C4-2B (cell line): Measurements from ENCODE around the gene CSTPP1.

Experiments used
- H3K27ac ChIP-seq: fragments of 450-650 bp; 2 replicates; pipeline ENCODE4 v1.5.1; 2017
- ZFX ChIP-seq: fragments of 450-650 bp; IDR thresholded peaks from 2 replicates; pipeline ENCODE4 v1.6.1; 2017
- TF ChIP-seq, protein P1 (sequence below): fragments of 450-650 bp; conservative IDR thresholded peaks from 2 replicates; pipeline ENCODE4 v1.5.1; 2017; ENCODE audit warnings: mild to moderate bottlenecking

The CSTPP1 gene

GRCh38 chr11:47131136-47131535 lies 194.6 kb downstream of the CSTPP1 start:
- no peak overlapping the region for H3K27ac ChIP-seq
- TF ChIP-seq, protein P1, sequence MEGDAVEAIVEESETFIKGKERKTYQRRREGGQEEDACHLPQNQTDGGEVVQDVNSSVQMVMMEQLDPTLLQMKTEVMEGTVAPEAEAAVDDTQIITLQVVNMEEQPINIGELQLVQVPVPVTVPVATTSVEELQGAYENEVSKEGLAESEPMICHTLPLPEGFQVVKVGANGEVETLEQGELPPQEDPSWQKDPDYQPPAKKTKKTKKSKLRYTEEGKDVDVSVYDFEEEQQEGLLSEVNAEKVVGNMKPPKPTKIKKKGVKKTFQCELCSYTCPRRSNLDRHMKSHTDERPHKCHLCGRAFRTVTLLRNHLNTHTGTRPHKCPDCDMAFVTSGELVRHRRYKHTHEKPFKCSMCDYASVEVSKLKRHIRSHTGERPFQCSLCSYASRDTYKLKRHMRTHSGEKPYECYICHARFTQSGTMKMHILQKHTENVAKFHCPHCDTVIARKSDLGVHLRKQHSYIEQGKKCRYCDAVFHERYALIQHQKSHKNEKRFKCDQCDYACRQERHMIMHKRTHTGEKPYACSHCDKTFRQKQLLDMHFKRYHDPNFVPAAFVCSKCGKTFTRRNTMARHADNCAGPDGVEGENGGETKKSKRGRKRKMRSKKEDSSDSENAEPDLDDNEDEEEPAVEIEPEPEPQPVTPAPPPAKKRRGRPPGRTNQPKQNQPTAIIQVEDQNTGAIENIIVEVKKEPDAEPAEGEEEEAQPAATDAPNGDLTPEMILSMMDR: no peak
- TF ChIP-seq ZFX: no peak

- no peak overlapping the region for H3K27ac ChIP-seq
- TF ChIP-seq, protein P1: no peak
These were observed 195.9 kb downstream of the CSTPP1 start for GRCh38 chr11:47132490-47132889.

DNA sequence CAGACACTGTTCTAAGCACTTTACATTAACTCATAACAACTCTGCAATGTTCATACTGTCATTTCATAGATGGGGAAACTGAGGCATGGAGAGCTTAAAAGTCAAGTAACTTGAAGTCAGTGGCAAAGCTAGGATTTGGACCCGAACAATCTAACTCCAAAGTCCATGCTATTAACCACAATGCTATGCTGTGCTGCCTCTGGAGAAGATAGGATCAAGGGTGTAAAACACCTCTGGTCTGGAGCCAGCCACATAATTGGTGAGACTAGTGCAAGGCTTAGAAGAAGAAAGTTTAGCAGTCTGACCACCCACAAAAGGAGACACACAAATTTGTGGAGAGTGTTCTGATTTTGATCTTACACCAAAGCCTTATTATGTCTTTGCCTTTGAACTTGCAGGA lies 196.4 kb downstream of the CSTPP1 start:
- TF ChIP-seq, protein P1: no peak
- TF ChIP-seq ZFX: no peak
- H3K27ac ChIP-seq: no peak overlapping the region

GRCh38 chr11:47136327-47136726 lies 199.8 kb downstream of the CSTPP1 start:
- TF ChIP-seq, protein P1: no peak
- no peak for TF ChIP-seq ZFX
- no peak overlapping the region for H3K27ac ChIP-seq

GRCh38 chr11:47136921-47137320 lies 200.4 kb downstream of the CSTPP1 start:
- no peak for TF ChIP-seq ZFX
- TF ChIP-seq, protein P1: no peak
- H3K27ac ChIP-seq: no peak overlapping the region

GRCh38 chr11:47137476-47137875 lies 200.9 kb downstream of the CSTPP1 start:
- no peak for TF ChIP-seq ZFX
- TF ChIP-seq, protein P1: no peak
- H3K27ac ChIP-seq: no peak overlapping the region

DNA sequence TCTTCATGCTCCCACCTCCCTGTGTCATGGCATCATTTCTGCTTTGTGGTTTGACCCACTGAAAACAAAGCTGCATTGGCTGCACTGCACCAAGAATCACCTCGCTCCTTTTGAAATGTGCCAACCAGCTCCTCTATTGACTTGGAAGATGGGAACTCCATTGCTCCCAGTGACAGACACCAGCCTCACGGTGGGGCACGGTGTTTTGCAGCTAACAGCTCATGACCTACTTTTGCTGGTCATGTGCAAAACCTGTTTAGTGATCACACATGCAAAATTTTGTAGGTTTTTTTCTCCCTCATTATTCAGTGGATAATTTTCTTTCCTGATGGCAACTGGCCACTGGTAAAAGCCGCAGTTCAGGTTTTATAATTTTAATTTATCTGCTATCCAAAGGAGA lies 203.3 kb downstream of the CSTPP1 start:
- H3K27ac ChIP-seq: peak overlapping the region; percentile 17; the same call in 1 of the 2 replicates
- TF ChIP-seq, protein P1: no peak
- TF ChIP-seq ZFX: no peak
